Inflammatory macrophage treated with lipopolysaccharide for 4 hours (primary cell): ENCODE results near the gene EVL.

Experiments
- DNase-seq: peaks from one replicate; pipeline ENCODE4 v3.0.0-alpha.2; 2020

Gene EVL

DNA sequence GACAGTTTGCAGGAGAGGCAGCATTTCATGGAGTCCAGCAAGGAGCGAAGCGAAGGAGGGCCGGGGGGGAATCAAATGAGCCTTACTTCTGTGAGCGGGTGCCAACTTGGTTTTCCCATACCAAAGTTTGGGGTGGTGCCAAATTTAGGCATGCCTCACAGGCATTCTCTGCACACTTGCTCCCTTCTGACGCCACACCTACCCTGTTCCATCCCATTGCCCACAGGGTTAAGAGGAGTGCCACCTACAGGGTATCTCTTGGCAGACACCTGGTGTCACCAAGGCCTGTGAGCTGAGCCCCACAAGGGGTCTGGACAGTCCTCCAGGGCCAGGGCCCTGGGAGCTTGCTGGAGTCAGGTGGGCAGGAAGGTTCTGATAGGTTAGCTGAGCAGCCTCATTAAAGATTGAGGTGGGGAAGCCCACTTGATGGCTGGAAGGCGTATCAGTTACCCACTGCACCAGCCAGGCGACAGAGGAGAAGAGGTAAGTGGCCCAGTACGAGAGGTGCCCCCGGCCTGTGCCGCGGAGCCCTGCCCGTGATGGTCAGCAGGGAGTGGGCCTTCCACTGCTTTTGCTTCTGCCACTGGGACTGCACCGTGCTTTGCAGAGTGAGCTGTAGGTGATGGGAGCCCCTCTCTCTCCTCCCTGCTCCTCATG is 49.0 kb downstream of the EVL start:
- DNase-seq: no peak

DNA sequence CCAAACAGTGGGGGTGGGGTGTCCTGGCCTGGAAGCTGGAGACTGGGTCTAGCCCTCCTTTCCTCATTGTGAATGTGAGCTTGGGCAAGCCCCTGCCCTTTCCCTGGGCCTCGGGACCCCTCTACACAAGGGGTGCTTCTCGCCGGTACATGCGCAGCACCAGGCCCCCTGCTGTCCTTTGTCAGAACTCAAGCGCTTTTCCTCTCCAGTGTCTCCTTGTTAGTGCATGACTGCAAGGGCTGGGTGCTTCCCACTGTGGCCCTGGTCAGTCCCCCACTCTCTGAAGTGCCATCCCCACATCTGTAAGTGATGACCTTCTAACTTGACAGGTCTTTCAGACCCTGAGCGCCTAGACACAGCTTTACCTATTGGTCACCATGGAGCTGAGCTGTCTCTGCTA is 50.0 kb downstream of the EVL start:
- DNase-seq: no peak

DNA sequence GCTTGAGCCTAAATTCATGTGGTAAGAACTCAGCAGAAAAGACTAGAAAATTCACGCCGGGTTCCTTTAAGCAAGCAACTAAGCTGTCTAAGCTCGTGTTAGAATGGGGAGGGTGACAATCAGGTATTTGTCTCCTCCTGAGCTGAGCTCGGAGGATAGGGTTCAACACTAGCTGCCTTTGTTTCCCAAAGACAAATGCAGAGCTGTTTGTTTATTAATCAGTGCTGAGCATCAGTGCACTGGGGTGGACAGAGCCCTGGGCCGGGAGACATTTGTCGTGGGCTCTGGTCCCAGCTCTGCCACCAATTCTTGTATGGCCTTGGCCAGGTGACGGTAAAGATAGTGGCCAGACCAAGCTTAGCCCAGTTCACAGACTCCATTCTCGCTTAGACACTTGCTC is 50.5 kb downstream of the EVL start:
- DNase-seq: no peak

DNA sequence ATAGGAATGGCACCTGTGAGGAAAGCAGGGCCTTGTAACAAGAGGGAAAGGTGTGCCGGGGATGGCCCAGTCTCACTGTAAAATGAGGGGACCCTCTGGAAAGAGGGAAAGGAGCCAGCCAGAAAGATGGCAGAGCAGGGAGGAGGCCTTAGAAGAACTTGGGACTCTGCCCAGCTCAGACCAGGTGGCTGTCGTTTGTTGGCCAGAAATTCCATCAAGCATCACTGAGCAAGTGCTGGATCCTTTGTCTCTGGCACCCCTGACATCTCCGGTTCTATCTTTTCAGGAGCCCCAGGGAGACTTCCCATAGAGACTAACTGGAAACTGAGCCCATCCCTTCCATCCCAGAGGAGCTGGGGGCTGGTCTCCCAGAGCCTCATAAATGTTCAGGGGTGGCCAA is 50.9 kb downstream of the EVL start:
- DNase-seq: no peak

DNA sequence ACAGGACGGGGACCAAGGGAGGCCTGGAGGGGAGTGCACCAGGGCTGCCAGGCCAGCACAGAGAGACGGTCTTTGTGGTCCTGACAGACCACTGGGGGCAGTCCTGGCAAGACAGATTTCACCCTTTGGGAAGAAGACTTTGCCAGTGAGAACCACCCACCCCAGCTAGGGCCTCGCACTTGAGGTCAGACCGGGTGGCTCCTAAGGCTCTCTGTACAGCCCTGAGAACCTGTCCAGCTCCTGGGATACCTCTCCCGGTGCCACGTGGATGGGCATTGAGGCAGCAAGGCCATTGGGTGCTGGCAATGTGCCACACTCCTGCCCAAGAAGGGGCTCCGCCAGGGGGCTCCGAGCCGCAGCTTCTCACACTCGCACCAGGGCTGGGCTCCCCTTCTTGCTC is 51.8 kb downstream of the EVL start:
- DNase-seq: no peak

DNA sequence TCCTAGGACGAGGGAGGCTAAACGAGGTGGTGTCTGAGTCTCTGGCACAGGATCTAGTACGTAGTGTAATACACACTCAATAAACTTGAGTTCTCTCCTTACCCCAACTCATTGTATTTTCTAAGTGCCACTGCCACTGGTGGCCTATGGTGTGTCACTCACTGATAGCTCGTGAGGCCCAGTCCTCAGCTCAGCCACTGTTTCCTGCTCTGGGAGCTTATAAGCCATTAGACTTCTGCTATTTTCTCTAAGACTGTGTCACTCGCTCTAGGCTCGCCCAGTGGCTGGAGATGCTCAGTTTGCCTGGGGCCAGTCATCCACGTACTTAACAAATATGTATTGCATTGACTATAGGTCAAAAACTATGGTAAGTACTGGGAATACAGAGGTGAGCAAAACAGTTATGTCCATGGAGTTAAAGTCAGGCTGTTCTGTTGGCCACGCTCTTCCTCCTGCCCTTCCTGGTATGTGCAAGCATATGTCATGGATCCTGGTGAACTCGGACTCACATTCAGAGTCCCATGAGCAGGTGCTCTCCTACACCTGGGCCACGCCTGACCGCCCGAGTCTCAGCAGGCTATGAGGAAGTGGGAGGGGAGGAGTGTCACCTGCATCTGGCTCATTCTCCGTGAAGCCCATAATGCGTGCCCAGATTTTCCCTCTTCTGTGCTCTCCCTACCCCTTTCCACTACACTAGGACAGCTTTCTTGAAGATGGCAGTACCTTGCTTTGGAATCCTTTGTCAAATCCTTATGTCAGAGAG is 52.6 kb downstream of the EVL start:
- DNase-seq: peak; percentile 16

DNA sequence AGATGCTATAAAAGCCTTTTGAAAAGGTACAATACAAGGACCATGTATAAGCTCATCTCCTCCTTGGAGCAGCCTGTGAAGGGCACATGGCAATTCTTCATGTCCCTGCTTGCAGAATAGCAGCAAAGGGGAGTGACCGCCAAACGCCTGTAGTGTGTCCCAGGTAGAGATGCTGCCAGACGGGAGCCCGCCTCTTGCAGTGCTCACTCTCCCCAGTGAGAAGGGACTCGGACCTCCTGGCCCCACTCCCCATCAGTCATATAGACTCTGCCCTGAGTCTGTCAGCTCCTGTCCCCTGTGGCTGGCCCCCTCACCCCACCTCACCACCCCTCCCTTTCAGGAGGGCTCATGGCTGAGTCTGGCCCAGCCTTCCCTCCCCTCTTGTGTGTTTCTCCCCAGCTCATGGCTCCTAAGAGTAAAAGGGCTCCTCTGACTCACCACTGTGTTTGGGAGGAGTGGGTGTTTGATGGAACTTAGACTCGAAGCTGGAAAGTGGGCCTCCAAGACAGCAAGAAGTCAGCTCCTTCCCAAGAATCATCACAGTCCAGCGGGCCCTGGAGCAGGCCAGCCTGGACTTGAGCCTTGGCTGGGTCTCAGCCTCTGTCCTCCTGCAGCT is 53.3 kb downstream of the EVL start:
- DNase-seq: no peak

DNA sequence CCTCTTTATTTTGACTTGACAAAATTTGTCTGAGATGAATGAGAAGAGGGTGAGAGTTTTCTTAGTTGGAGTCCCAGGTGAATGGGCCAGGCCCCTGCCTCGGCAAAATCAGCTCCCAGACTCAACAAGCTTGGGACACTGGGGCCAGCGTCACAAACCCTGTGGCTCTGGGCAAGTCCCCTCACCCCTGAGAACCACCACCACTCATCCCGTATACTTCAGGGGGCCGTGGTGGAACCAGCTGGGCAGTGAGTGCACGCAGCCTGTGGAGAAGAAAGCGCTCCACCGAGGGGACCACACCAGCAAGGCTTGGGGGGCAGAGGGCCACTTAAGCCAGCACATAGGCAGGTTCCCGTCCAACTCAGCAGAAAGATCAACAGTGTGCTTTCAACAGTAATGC is 54.0 kb downstream of the EVL start:
- no peak for DNase-seq

DNA sequence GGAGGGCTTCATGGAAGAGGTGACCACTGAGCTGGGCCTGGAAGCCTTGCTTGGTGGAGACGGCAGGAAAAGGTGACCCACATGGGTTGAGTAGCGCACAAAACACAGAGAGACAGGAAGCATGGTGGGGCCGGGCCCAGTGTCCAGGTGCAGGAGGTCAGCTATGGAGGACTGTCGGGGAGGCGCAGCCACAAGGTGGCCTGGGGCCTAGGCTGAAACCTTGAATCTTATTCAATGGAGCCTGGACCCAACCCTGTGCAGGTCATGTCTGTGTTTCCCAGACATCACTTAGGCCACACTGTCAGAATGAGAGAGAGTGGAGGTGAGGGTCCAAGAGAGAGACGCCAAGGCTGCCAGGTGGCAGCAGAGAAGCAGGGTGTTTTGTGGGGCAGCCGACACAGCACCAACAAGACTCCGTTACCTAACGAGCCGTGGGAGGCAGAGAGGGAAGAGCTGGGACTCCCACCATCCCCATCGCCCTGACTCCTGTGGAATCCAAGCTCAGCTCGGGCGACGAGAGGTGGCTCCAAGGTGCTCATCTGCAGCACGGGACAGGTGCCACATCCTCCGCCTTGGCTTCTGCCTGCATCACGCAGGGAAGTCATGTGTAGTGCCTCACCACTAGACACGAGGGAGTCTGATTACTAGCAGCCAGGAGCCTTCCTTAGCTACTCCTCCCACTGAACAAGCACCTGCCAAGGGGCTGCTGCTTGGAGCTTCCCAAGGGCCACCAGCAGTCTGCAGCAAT is 55.5 kb downstream of the EVL start:
- no peak for DNase-seq

DNA sequence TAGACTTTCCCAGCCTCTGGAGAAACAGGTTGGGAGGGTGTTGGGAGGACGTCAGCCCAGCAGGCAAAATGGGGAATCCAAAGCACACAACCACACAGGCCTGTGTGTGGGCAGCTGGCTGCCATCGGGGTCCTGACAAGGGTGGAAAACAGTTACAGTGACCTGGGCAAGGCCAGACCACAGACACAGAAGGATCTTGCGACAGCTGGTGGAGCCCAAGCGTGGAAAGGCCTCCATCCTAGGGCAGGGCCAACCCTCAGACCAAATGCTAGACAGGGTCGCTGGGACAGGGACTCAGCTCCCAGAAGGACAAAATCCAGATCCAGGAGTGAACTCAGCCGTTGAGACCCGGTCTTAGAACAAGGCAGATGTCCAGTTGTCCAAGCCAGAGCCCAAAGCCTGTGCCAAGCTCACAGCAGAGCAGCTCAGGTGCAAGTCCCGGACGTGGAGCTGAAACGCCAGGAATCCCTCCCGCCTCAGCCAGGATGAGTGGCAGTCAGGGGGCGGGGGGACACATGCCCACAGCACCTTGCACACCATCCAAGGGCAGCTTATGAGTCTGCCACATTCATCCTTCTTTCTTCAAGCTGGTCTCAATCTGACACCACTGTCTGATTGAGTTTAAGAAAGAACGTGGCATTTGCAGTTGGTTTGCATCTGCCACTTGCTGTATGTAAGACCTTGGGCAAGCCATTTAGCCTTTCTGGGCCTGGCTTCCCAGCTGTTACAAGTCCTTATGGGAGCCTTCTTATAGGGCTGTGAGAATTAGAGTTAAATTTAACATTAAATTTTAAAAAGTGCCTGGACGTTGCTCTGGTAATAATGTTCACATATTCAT is 56.6 kb downstream of the EVL start:
- no peak for DNase-seq

DNA sequence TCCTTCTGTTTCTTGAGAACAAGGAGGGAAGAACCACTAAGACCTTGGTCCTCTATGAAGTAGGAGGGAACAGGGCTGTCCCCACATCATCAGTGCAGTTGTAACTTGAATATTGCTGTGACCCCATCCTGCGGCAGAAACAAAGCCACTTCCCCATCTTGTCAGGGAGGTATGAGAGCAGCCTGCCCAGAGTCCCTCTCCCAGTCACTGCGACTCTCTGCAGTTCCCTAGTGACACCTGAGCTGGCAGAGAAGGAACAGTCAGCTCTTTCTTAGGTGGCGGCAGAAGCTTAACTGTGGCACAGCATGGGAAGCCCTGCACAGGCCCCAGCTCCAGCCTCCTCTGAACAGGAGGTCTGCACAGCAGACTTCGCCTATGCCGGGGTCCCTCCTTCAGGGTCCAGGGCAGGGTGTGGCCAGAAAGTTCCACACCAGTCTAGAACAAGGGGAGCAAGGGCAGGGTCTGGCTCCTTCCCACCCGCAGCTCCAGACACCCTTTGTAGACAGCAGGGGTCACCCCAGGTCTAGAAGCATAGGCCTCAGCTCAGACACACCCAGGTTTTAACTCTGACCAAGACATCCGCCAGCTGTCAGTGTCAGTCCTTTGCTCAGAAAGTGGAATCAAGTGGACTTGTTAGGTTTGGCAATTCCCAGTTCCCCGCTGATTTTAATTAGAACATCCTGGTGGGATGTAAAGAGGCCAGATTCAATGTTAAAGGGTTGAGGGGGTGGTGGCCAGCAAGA is 57.4 kb downstream of the EVL start:
- no peak for DNase-seq

DNA sequence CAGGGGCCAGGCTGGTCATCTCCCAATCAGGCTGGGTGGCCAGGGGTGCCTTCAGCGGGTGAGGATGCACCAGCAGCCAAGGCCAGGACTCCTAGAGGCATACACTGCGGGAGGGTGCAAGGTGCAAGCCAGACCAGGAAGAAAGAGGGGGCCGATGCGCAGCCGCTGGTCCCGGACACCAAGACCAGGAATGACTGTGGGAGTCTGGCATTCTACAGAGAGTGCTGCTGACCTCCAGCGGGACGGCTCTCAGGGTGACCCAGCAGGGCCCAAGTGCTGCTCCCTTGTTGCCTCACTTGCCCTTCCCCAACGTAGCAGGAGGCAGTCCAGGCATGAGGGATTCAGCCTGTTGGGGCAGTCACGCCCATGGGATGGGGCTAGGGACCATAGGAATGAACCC is 58.4 kb downstream of the EVL start:
- no peak for DNase-seq

DNA sequence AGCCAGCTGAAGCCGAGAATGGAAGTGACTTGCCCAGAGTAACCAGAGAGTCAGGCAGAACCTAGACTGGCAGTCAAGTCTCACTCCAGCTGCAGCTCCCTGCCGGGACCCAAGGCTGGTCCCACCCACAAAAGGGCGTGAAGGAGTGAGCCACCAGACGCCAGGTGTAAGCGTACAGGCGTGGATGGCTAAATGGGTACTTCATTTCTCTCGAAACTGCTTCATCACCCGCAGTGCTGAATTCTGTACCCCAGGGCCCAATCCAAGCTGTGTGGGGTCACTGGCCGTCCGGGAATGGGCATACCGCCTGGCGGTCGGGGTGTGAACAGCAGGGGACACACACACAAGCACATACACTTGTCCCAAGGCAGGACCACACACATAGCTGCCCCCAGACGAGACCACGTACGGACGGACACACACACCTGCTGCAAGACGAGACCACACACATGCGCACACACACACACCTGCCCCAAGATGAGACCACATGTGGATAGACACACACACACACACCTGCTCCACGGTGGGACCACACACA is 59.4 kb downstream of the EVL start:
- DNase-seq: no peak

DNA sequence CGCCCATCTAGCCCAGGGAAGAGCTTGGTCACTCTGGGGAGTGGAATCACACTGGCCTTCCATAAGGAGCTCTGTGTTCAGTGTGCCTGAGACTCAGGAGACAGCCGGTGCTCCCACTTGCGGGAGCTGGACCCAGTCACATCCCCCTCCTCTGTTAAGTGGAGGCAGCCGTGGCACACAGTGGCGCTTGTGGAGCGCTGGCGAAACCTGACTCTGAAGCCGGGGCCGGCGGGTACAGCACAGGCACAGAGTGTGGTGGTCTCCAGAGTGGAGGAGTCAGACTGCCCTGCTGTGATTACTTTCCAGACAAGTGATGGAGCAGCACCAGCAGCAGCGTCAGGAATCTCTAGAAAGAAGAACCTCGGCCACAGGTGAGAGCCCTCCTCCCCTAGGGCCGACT is 61.2 kb downstream of the EVL start:
- no peak for DNase-seq

DNA sequence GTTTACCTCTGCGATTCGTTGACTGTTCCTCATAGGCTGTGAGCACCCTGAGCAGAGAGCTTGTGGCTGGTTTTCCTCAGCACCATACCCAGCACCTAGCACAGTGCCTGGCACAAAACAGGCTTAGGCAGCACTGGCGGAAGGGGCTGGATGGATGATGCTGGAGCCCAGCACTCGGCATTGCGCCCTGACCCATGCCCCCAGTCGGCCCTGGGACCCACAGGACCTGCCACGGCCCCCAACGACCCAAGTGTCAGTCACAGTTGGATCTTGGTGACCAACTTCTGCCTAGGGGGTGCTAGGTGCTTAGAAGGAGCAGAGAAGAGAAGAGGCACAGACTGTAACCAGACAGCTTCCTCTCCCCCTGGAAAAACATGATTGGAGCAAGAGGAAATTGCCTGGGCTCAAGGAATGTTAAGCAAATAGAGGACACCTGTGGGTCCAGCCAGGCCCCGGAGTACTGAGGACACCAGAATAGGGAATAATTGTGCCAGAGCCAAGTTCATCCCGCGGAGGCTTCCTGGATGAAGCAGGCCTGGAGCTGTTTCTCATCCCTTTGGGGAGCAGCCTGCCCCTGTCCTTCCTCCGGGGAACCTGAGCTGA is 62.7 kb downstream of the EVL start:
- no peak for DNase-seq

DNA sequence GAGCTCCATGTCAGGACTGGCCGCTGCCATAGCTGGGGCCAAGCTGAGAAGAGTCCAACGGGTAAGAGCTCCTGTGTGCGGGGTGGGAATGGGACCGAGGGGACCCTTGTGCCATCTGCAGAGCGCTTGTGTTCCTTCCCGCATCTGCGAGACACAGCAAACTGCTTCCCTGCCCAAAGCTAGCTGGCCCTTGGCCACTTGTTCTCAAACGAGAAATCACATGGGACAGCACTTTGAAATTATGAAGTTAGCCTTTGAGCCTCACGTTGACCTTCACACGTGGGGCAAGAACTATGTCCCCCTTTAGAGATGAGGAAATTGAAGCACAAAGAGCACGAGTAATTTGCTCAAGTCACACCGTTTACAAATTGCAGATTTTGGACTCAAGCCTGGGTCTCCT is 63.5 kb downstream of the EVL start:
- no peak for DNase-seq

DNA sequence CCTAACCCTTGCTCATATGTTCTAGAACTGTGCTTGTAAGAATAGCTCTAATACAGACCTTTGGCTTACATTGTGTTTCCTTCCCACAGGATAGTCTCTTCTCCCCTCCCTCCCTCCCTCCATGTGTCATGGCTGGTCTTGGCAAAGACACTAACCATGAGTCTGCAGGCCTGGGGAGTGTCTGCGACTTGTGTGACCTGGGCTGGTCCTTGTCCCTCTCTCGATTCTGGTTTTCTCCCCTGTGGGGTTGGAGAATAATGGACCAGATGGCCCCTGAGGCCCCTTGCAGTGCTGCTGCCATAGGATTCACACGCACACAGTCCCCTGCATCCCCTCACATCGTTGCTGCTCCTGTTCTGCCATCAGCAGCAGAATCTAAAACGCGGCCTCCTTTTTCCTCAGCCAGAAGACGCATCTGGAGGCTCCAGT is 64.0 kb downstream of the EVL start:
- no peak for DNase-seq

DNA sequence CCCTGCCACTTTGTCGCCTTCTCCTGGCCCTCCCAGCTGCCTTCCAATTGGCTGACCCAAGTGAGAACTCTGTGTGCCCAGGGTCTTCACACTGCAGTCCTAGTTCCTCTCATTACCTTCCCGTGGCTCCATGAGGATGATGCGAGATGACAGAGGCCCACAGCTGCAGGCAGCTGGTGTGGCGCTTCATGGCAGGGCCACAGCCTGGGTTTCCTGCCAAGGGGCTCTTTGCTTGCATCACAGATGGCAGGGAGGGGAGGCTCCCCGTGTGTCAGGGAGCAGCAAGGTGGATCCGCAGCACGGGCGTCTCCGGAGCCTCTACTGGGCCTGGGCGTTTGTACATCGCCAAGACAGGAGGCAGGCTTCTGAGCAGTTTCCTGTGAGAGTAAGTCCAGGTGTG is 65.3 kb downstream of the EVL start:
- DNase-seq: no peak

DNA sequence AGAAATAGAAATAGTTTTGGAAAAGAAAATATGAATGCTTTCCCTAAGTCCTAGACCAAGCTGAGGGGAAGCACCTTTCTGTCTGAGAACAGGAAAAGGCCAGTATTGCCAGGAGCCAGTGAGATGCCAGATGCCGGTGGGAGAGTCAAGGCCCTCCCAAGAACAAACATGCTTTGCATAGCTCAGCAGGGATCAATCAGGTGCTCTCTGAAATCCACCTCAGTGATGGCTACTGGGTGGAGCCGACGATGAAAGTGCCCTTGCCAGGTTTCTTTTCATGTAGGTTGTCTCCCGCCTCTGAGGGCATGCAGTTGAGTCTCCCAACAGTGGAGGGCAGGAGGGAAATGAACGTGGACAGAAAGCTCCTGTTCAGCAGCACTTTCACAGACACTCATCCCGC is 66.0 kb downstream of the EVL start:
- no peak for DNase-seq

DNA sequence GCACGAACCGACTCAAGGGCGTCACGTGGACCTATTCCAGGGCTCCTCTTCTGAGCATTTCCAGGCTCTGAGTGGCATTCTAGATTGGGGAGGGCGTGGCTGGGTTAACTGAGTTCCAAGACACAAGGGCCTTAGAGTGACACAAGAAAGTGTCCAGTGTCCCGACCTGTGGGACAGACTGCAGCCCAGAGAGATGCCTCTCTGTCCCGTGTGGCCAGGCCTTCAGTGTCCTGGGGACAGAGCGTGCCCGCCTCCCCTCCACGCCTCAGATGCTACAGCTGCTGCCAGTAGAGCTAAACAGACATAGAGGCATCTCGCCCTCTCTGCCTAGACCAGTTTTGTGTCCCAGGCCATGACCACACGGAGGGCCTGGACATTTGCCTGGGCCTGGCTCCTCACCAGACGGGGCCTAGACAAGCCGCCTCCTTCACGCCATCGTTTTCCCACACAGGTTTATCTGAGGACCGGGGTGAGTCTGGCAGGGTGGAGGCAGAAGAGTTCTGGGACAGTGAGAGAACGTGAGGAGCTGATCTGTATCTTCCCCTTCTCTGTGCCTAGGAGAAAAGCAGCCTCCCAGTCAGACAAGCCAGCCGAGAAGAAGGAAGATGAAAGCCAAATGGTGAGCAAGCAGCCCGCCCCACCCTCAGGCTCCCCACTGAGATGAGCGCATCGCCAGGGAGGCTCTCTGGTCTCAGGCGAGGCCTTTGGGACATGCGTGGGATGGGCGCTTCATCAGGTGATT is 67.1 kb downstream of the EVL start:
- no peak for DNase-seq
